H1 (cell line): ENCODE measurements around the gene RAD51D. TPM values are rescaled to one million over a fixed set of nuclear protein-coding genes. Genes with fewer than 3 reads are reported as not detected.

Experiments
- CTCF ChIA-PET: fragments of 300-600 bp; sonication (Branson Sonifier 250); formaldehyde crosslinking; loops from one replicate; lab custom pipeline; 2021; ENCODE audit not compliant: partially characterized antibody; lab: Charles Lee
- POLR2A ChIA-PET: fragments of 300-600 bp; sonication (Branson Sonifier 250); formaldehyde crosslinking; loops from one replicate; lab custom pipeline; 2021; ENCODE audit warnings: inconsistent platforms; ENCODE audit not compliant: partially characterized antibody; lab: Charles Lee
- DNase-seq, 2 experiments: peaks; one replicate each; pipeline versions ENCODE4 v3.0.0 to v3.0.0-alpha.2; 2010 to 2022; ENCODE audit warnings: low spot score in 2 of 2, low read depth in 1 of 2, mixed read lengths in 1 of 2
- FAIRE-seq: peaks from 2 replicates; lab custom pipeline; 2011; peaks lifted over from hg19 to GRCh38; lab: Jason Lieb, UNC
- H2AFZ ChIP-seq: 2 replicates; pipeline ENCODE4 v1.8.1; 2012; ENCODE audit warnings: low read length, inconsistent platforms
- H2AK5ac ChIP-seq: 2 replicates; pipeline ENCODE4 v1.6.1; 2013; ENCODE audit warnings: low read depth, low read length
- H2BK120ac ChIP-seq: replicated peaks from 2 replicates; pipeline ENCODE3; 2013; ENCODE audit warnings: low read depth, low read length, inconsistent platforms
- H2BK12ac ChIP-seq: 2 replicates; pipeline ENCODE4 v1.6.1; 2013; ENCODE audit warnings: low read depth, low read length
- H2BK15ac ChIP-seq: 2 replicates; pipeline ENCODE4 v1.6.1; 2013; ENCODE audit warnings: low read length
- H2BK20ac ChIP-seq: 2 replicates; pipeline ENCODE4 v1.6.1; 2013; ENCODE audit warnings: low read length
- H2BK5ac ChIP-seq: 2 replicates; pipeline ENCODE4 v1.6.1; 2013; ENCODE audit warnings: low read depth, low read length
- H3K14ac ChIP-seq: 2 replicates; pipeline ENCODE4 v1.6.1; 2013; ENCODE audit warnings: inconsistent platforms; ENCODE audit not compliant: insufficient read length
- H3K18ac ChIP-seq: 2 replicates; pipeline ENCODE4 v1.6.1; 2013; ENCODE audit warnings: low read length; ENCODE audit errors: extremely low read depth
- H3K23ac ChIP-seq: 2 replicates; pipeline ENCODE4 v1.6.1; 2013; ENCODE audit warnings: inconsistent platforms; ENCODE audit not compliant: insufficient read length
- H3K23me2 ChIP-seq: 2 replicates; pipeline ENCODE4 v1.6.1; 2013; ENCODE audit warnings: low read depth, low read length
- H3K27ac ChIP-seq: 2 replicates; pipeline ENCODE4 v1.6.1; 2011; ENCODE audit warnings: low read depth, low read length, inconsistent platforms
- H3K27me3 ChIP-seq, 4 experiments: replicated peaks in 1 of 4; 1 replicate in 1 of 4; 2 replicates in 3 of 4; pipeline versions ENCODE4 v1.6.1 to v1.8.1; 2011 to 2013; ENCODE audit warnings: low read length in 3 of 4, mild to moderate bottlenecking in 3 of 4, inconsistent platforms in 2 of 4, mixed read lengths in 2 of 4, moderate library complexity in 1 of 4; ENCODE audit not compliant: control insufficient read depth in 3 of 4, insufficient read depth in 3 of 4; ENCODE audit errors: extremely low read depth in 1 of 4
- H3K36me3 ChIP-seq, 4 experiments: 2 replicates each; pipeline versions ENCODE4 v1.6.1 to v1.8.1; 2011 to 2013; ENCODE audit warnings: mild to moderate bottlenecking in 4 of 4, low read length in 3 of 4, moderate library complexity in 2 of 4, control low read depth in 1 of 4, inconsistent platforms in 1 of 4; ENCODE audit not compliant: insufficient read depth in 4 of 4, control insufficient read depth in 2 of 4
- H3K4ac ChIP-seq: replicated peaks from 2 replicates; pipeline ENCODE3; 2013; ENCODE audit warnings: low read length, low read depth, mixed read lengths, inconsistent platforms; ENCODE audit not compliant: insufficient read length
- H3K4me1 ChIP-seq, 4 experiments: replicated peaks in 1 of 4; 1 replicate in 1 of 4; 2 replicates in 3 of 4; pipeline versions ENCODE4 v1.6.1 to v1.8.1; 2011 to 2013; ENCODE audit warnings: low read length in 3 of 4, inconsistent platforms in 2 of 4, mixed read lengths in 1 of 4; ENCODE audit not compliant: insufficient read depth in 4 of 4, control insufficient read depth in 3 of 4
- H3K4me2 ChIP-seq, 2 experiments: 2 replicates each; pipeline versions ENCODE4 v1.6.1 to v1.8.1; 2011 to 2013; ENCODE audit warnings: low read depth in 2 of 2, low read length in 2 of 2, control low read depth in 1 of 2, inconsistent platforms in 1 of 2, mild to moderate bottlenecking in 1 of 2; ENCODE audit not compliant: insufficient read depth in 1 of 2
- H3K4me3 ChIP-seq, 4 experiments: fragments of 200-600, 300-600 bp in 1 of 4; sonication (generic), shearing (Covaris generic), sonication (Bioruptor Twin) in 1 of 4; 2 replicates each; pipeline versions ENCODE4 v1.5.1 to v1.8.1; 2011 to 2016; ENCODE audit warnings: low read length in 4 of 4, low read depth in 3 of 4, control low read depth in 2 of 4, inconsistent platforms in 2 of 4, mild to moderate bottlenecking in 2 of 4, mixed read lengths in 1 of 4, moderate library complexity in 1 of 4; ENCODE audit not compliant: insufficient read depth in 2 of 4; ENCODE audit errors: extremely low read depth in 1 of 4
- H3K56ac ChIP-seq: replicated peaks from 2 replicates; pipeline ENCODE3; 2013; ENCODE audit warnings: low read depth, mild to moderate bottlenecking, mixed read lengths, low read length, inconsistent platforms; ENCODE audit not compliant: insufficient read length
- H3K79me1 ChIP-seq: 2 replicates; pipeline ENCODE4 v1.6.1; 2013; ENCODE audit warnings: low read depth, low read length, control low read depth
- H3K79me2 ChIP-seq, 2 experiments: 2 replicates each; pipeline versions ENCODE4 v1.6.1 to v1.8.1; 2012 to 2013; ENCODE audit warnings: low read length in 2 of 2, mild to moderate bottlenecking in 2 of 2, inconsistent platforms in 1 of 2; ENCODE audit not compliant: insufficient read depth in 2 of 2, control insufficient read depth in 1 of 2
- H3K9ac ChIP-seq, 4 experiments: replicated peaks in 1 of 4; 1 replicate in 1 of 4; 2 replicates in 3 of 4; pipeline versions ENCODE4 v1.6.1 to v1.8.1; 2011 to 2013; ENCODE audit warnings: low read depth in 3 of 4, low read length in 3 of 4, control low read depth in 2 of 4, mild to moderate bottlenecking in 2 of 4, moderate library complexity in 2 of 4, inconsistent platforms in 1 of 4; ENCODE audit errors: extremely low read depth in 1 of 4
- H3K9me3 ChIP-seq, 2 experiments: 2 replicates each; pipeline versions ENCODE4 v1.6.1 to v1.8.1; 2012 to 2013; ENCODE audit warnings: mild to moderate bottlenecking in 2 of 2, moderate library complexity in 2 of 2, control low read depth in 1 of 2, inconsistent platforms in 1 of 2, low read depth in 1 of 2, low read length in 1 of 2, mixed read lengths in 1 of 2; ENCODE audit not compliant: insufficient read depth in 2 of 2
- H4K20me1 ChIP-seq, 2 experiments: replicated peaks in 1 of 2; 2 replicates each; pipeline versions ENCODE3 to v1.8.1; 2011 to 2013; ENCODE audit warnings: inconsistent platforms in 2 of 2, low read length in 2 of 2, mild to moderate bottlenecking in 1 of 2; ENCODE audit not compliant: insufficient read depth in 2 of 2, control insufficient read depth in 1 of 2
- H4K5ac ChIP-seq: 2 replicates; pipeline ENCODE4 v1.6.1; 2013; ENCODE audit warnings: low read length, low read depth, mixed read lengths, inconsistent platforms; ENCODE audit not compliant: insufficient read length
- H4K8ac ChIP-seq: 2 replicates; pipeline ENCODE4 v1.8.0; 2013; ENCODE audit warnings: mild to moderate bottlenecking, moderate library complexity, low read length, inconsistent platforms; ENCODE audit not compliant: insufficient read depth; ENCODE audit errors: extremely low read depth
- H4K91ac ChIP-seq: replicated peaks from 2 replicates; pipeline ENCODE3; 2013; ENCODE audit warnings: low read length, mixed read lengths, inconsistent platforms; ENCODE audit not compliant: insufficient read length
- EGR1 ChIP-seq: IDR thresholded peaks from 2 replicates; pipeline ENCODE4 v1.6.1; 2011; ENCODE audit warnings: low read depth, low read length, borderline replicate concordance
- POLR2AphosphoS5 ChIP-seq: IDR thresholded peaks from 2 replicates; pipeline ENCODE4 v1.6.1; 2011; ENCODE audit warnings: low read depth, low read length
- SP2 ChIP-seq: IDR thresholded peaks from 2 replicates; pipeline ENCODE4 v1.6.1; 2012; ENCODE audit warnings: mild to moderate bottlenecking, low read length, inconsistent platforms
- WGBS, 2 experiments: shearing (Covaris generic) in 1 of 2; methylation state at CpG; one replicate each; pipeline versions ENCODE4 v1.1.6 to v1.1.7; 2013 to 2015; ENCODE audit warnings: low lambda C conversion rate in 2 of 2, mixed read lengths in 2 of 2, inconsistent platforms in 1 of 2, low coverage in 1 of 2, missing lambda C conversion rate in 1 of 2; ENCODE audit not compliant: insufficient replicate concordance in 2 of 2, insufficient coverage in 1 of 2, insufficient read length in 1 of 2; ENCODE audit errors: extremely low coverage in 1 of 2, missing lambda C conversion rate in 1 of 2; 5-methylcytosine and 5-hydroxymethylcytosine counted together
- polyA plus RNA-seq, 7 experiments: library from polyadenylated mRNA; depleted of rRNA in 3 of 7; stranded (reverse) in 5 of 7; unstranded in 2 of 7; fragments of >200 nt in 5 of 7; fragments of 200-250 nt in 2 of 7; gene quantifications; 1 replicate in 5 of 7; 2 replicates in 1 of 7; 4 replicates in 1 of 7; pipeline versions ENCODE4 v1.2.1 to v1.2.3, GENCODE V29; 2011 to 2013; ENCODE audit warnings: missing spikeins in 2 of 7, mixed read lengths in 2 of 7
- total RNA-seq: library from RNA; stranded (reverse); fragmentation: NEBNext Ultra II Directional; extraction: Animal tissue kit (Norgen Biotek cat#: 25700); gene quantifications from 2 replicates; pipeline ENCODE4 v1.2.1, GENCODE V29; 2021

RAD51D gene
- total and polyA plus RNA-seq, 2 of the 8 experiments (the other 6 are each of a cell fraction or from before 2014, with no cell fraction given): 10.2 to 12.9 TPM

GRCh38 chr17:35129973-35130351, 10.3 kb upstream of the RAD51D start:
- no peaks in the 10 kb centered on the region for H3K23me2 ChIP-seq
- H3K36me3 ChIP-seq: peaks cover 24 to 41% (median 37%) of the 10 kb centered on the region in 4 experiments
- WGBS, 2 experiments: 93% methylated on average over 5 of the region's 5 CpGs; no CpG with 5 or more reads in 1 of the 2 experiments
- no peak overlapping the region for H3K14ac ChIP-seq
- no peak overlapping the region for H3K4me2 ChIP-seq
- H4K5ac ChIP-seq: no peak overlapping the region
- FAIRE-seq (no peak), DNase-seq (no peak)
- POLR2A ChIA-PET: interaction anchor here (0.6 to 7.5 kb wide), 10 partner anchors 9 to 178 kb away, joined by 3 to 84 read pairs (median 4); partner anchors contain the start of genes FNDC8, NLE1 and RAD51D
- H3K4me3 ChIP-seq: no peak overlapping the region
- no peak overlapping the region for H4K8ac ChIP-seq
- no peak overlapping the region for H2BK15ac ChIP-seq
- no peak overlapping the region for H2BK5ac ChIP-seq
- H3K56ac ChIP-seq: no peak overlapping the region
- no peak for TF ChIP-seq EGR1
- TF ChIP-seq POLR2AphosphoS5: peak; percentile 18; the same call in 1 of the 2 replicates
- no peak for TF ChIP-seq SP2
- TF ChIP-seq, all 59 proteins: peak for 1
- Histone ChIP-seq H2BK20ac (no peak overlapping the region), H3K79me1 (no peaks in the 10 kb centered on the region), H3K27ac (no peak overlapping the region), H2AK5ac (no peak overlapping the region), H2BK12ac (no peak overlapping the region), H4K91ac (no peak overlapping the region), H3K79me2 (no peaks in the 10 kb centered on the region), H3K9ac (no peak overlapping the region), H3K4ac (no peak overlapping the region), H2BK120ac (no peak overlapping the region), H3K9me3 (peaks cover 0 to 3% of the 10 kb centered on the region in 2 experiments; a peak in 1 of 4 replicates), H4K20me1 (peaks cover 5 to 23% of the 10 kb centered on the region in 2 experiments), H3K27me3 (peaks cover 0 to 2% (median 0%) of the 10 kb centered on the region in 4 experiments; a peak in 2 of 7 replicates), H2AFZ (no peak overlapping the region), H3K18ac (no peak overlapping the region), H3K23ac (no peak overlapping the region), H3K4me1 (no peaks in the 10 kb centered on the region)
- CTCF ChIA-PET: no interaction called here
